Osteocyte (in vitro differentiated cells): ENCODE results near the gene OOSP3. TPM values are rescaled to one million over a fixed set of nuclear protein-coding genes. Genes with fewer than 3 reads are reported as not detected.

Experiments used
- DNase-seq: peaks from one replicate; pipeline ENCODE4 v3.0.0; 2021; ENCODE audit warnings: mixed read lengths; ENCODE audit not compliant: unreplicated experiment; ENCODE audit errors: extremely low spot score
- H3K27ac Mint-ChIP-seq: one replicate; pipeline ENCODE4 v1.8.0; 2021; ENCODE audit warnings: mild to moderate bottlenecking, mixed read lengths; ENCODE audit not compliant: unreplicated experiment
- H3K27me3 Mint-ChIP-seq: one replicate; pipeline ENCODE4 v1.8.0; 2021; ENCODE audit warnings: mixed read lengths; ENCODE audit not compliant: unreplicated experiment
- H3K36me3 Mint-ChIP-seq: one replicate; pipeline ENCODE4 v1.8.0; 2021; ENCODE audit warnings: mixed read lengths; ENCODE audit not compliant: unreplicated experiment
- H3K4me1 Mint-ChIP-seq: one replicate; pipeline ENCODE4 v1.8.0; 2021; ENCODE audit warnings: mixed read lengths; ENCODE audit not compliant: unreplicated experiment
- H3K4me3 Mint-ChIP-seq: one replicate; pipeline ENCODE4 v1.8.0; 2021; ENCODE audit warnings: mild to moderate bottlenecking, moderate library complexity, mixed read lengths; ENCODE audit not compliant: unreplicated experiment
- H3K9me3 Mint-ChIP-seq: one replicate; pipeline ENCODE4 v1.8.0; 2021; ENCODE audit warnings: mixed read lengths; ENCODE audit not compliant: unreplicated experiment
- CTCF ChIP-seq: fragments of 200-600 bp; sonication (generic); IDR thresholded peaks from 2 replicates; pipeline ENCODE4 v1.5.0; 2021; ENCODE audit warnings: antibody characterized with exemption, mild to moderate bottlenecking, moderate library complexity
- total RNA-seq: library from RNA; stranded (reverse); gene quantifications from 2 replicates; pipeline ENCODE4 v1.2.1, GENCODE V29; 2021

OOSP3 gene
- total RNA-seq, 1 donor from 2014 or later, result not detected

- no peaks in the 10 kb centered on the region for H3K4me1 Mint-ChIP-seq
- no peaks in the 10 kb centered on the region for H3K27me3 Mint-ChIP-seq
These were observed 16.0 kb downstream of the OOSP3 start for GRCh38 chr11:59894616-59895015.

GRCh38 chr11:59898046-59898445 is 19.5 kb downstream of the OOSP3 start:
- H3K27me3 Mint-ChIP-seq, result no peaks in the 10 kb centered on the region
- H3K4me1 Mint-ChIP-seq, result peaks cover 3% of the 10 kb centered on the region
- H3K9me3 Mint-ChIP-seq, result peaks cover 11% of the 10 kb centered on the region
- no peak overlapping the region for H3K4me3 Mint-ChIP-seq
- TF ChIP-seq CTCF, result no peak
- no peak overlapping the region for H3K27ac Mint-ChIP-seq
- no peaks in the 10 kb centered on the region for H3K36me3 Mint-ChIP-seq
- DNase-seq, result no peak

More at GRCh38 chr11:59894616-59895015, 16.0 kb downstream of the OOSP3 start:
- no peak for TF ChIP-seq CTCF
- peaks cover 15% of the 10 kb centered on the region for H3K9me3 Mint-ChIP-seq
- no peak overlapping the region for H3K4me3 Mint-ChIP-seq
- no peak for DNase-seq
- H3K27ac Mint-ChIP-seq, result no peak overlapping the region
- H3K36me3 Mint-ChIP-seq, result no peaks in the 10 kb centered on the region

- TF ChIP-seq CTCF, result no peak
- Mint-ChIP-seq H3K27me3 (no peaks in the 10 kb centered on the region), H3K9me3 (peaks cover 11% of the 10 kb centered on the region), H3K36me3 (no peaks in the 10 kb centered on the region), H3K27ac (no peak overlapping the region), H3K4me1 (peaks cover 3% of the 10 kb centered on the region), H3K4me3 (no peak overlapping the region)
- DNase-seq, result no peak
These were observed 20.1 kb downstream of the OOSP3 start for GRCh38 chr11:59898650-59899049.

- Mint-ChIP-seq H3K36me3 (no peaks in the 10 kb centered on the region), H3K9me3 (peaks cover 11% of the 10 kb centered on the region), H3K27ac (no peak overlapping the region), H3K4me3 (no peak overlapping the region), H3K27me3 (no peaks in the 10 kb centered on the region), H3K4me1 (peaks cover 3% of the 10 kb centered on the region)
- TF ChIP-seq CTCF, result no peak
- DNase-seq, result no peak
These were observed 20.9 kb downstream of the OOSP3 start for GRCh38 chr11:59899532-59899931.

GRCh38 chr11:59900366-59901126 is 22.0 kb downstream of the OOSP3 start:
- no peak for TF ChIP-seq CTCF
- H3K27me3 Mint-ChIP-seq, result no peaks in the 10 kb centered on the region
- H3K4me3 Mint-ChIP-seq, result no peak overlapping the region
- peaks cover 11% of the 10 kb centered on the region for H3K9me3 Mint-ChIP-seq
- H3K4me1 Mint-ChIP-seq, result peaks cover 3% of the 10 kb centered on the region
- H3K27ac Mint-ChIP-seq, result no peak overlapping the region
- H3K36me3 Mint-ChIP-seq, result no peaks in the 10 kb centered on the region
- DNase-seq, result no peak
